Small intestine (tissue), 7 donors: ENCODE data around the gene AUNIP. TPM values are rescaled to one million over a fixed set of nuclear protein-coding genes. Genes with fewer than 3 reads are reported as not detected.

Experiments
- DNase-seq, 2 donors: peaks; one replicate each; pipeline versions ENCODE4 v3.0.0 to v3.0.0-alpha.2; 2013
- FAIRE-seq: peaks from 2 replicates; lab custom pipeline; 2012; peaks lifted over from hg19 to GRCh38; lab: Jason Lieb, UNC
- H3K27ac ChIP-seq, 3 donors: one replicate each; pipeline ENCODE4 v1.5.1; 2013; ENCODE audit warnings: low read length in 2 of 3, mild to moderate bottlenecking in 2 of 3, control low read depth in 1 of 3, inconsistent platforms in 1 of 3, low read depth in 1 of 3, moderate library complexity in 1 of 3
- H3K27me3 ChIP-seq, 3 donors: one replicate each; pipeline ENCODE4 v1.6.1; 2013; ENCODE audit warnings: low read length in 3 of 3, inconsistent platforms in 1 of 3; ENCODE audit not compliant: control insufficient read depth in 3 of 3, insufficient read depth in 3 of 3
- H3K36me3 ChIP-seq, 3 donors: one replicate each; pipeline ENCODE4 v1.6.1; 2013; ENCODE audit warnings: low read length in 3 of 3, inconsistent platforms in 1 of 3, low read depth in 1 of 3, mild to moderate bottlenecking in 1 of 3, moderate library complexity in 1 of 3; ENCODE audit not compliant: control insufficient read depth in 3 of 3, insufficient read depth in 2 of 3
- H3K4me1 ChIP-seq, 3 donors: one replicate each; pipeline ENCODE4 v1.6.1; 2013; ENCODE audit warnings: low read length in 2 of 3, inconsistent platforms in 1 of 3, low read depth in 1 of 3, mild to moderate bottlenecking in 1 of 3, moderate library complexity in 1 of 3; ENCODE audit not compliant: control insufficient read depth in 3 of 3, insufficient read depth in 2 of 3
- H3K4me3 ChIP-seq, 3 donors: one replicate each; pipeline ENCODE4 v1.5.1; 2013; ENCODE audit warnings: low read length in 3 of 3, control low read depth in 1 of 3, inconsistent platforms in 1 of 3, low read depth in 1 of 3, mild to moderate bottlenecking in 1 of 3, moderate library complexity in 1 of 3
- H3K9me3 ChIP-seq, 2 donors: one replicate each; pipeline ENCODE4 v1.6.1; 2013; ENCODE audit warnings: low read depth in 1 of 2, low read length in 1 of 2; ENCODE audit not compliant: control insufficient read depth in 2 of 2, insufficient read depth in 1 of 2
- WGBS, 3 donors: extraction: QIAGEN DNeasy Blood & Tissue Kit; methylation state at CpG; one replicate each; pipeline ENCODE4 v1.1.7; 2013; 5-methylcytosine and 5-hydroxymethylcytosine counted together
- polyA plus RNA-seq, 4 donors: library from polyadenylated mRNA; stranded (reverse) in 3 of 4; unstranded in 1 of 4; fragments of 200-250 nt in 3 of 4; fragments of 120-200 nt in 1 of 4; gene quantifications; one replicate each; pipeline versions ENCODE4 v1.2.1 to v1.2.3, GENCODE V29; 2013
- donor health status: healthy with polysubstance abuse.
- donor health status: control.
- donor health status: control.
- donor health status: Bipolar disorder and iron deficiency.
- donor health status: healthy.

Gene AUNIP
- polyA plus RNA-seq, 4 donors = 0.67 to 3.2 (median 1.9) TPM; not detected in 1

DNA sequence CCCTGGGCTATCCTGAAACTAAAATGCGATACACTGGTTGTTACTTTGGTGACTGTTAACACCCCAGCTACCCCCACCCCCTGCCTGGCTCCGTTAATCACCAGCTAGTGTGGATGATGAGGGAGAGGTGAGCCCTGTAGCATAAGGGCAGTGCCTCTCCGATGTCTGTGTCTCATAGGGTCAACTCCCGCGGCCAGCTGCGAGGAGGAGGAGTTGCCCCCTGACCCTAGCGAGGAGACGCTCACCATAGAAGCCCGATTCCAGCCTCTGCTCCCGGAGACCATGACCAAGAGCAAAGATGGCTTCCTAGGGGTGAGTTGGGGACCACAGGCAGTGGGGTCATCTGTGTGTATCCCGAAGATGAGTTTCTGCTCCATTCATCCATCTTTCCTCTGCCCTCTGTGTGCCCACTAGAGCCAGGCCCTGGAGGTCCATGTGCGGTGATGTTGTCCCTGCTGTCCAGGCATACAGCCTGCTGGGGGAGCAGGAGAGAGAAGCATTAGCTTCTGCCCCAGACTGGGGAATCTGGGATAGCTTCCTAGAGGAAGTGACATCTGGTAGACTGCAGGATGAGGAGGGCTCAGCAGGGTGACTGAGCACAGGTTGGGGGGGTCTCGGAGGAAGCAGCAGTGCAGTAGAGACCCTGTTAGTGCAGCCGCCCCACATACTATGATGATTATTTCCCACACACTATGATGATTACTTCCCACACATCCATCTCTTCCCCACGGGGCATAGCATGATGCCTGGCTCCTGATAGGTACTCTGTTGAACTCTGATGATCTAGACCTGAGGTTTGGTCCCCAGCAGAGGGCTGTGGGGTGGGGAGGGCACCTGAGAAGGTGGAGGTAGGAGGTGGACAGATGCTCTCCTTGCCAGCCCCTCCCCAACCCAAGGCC lies 54.0 kb downstream of the AUNIP start:
- H3K4me1 ChIP-seq = peaks cover 2 to 17% (median 5%) of the 10 kb centered on the region in 3 donors
- no peaks in the 10 kb centered on the region for H3K27me3 ChIP-seq
- WGBS, 3 donors = 86 to 95% (median 93%) methylated on average over 15 of the region's 15 CpGs
- H3K36me3 ChIP-seq = peaks cover 0 to 69% (median 2%) of the 10 kb centered on the region in 3 donors
- peak overlapping the region in 1 of 3 donors; percentile 5 for H3K27ac ChIP-seq
- no peaks in the 10 kb centered on the region for H3K9me3 ChIP-seq
- DNase-seq = no peak
- no peak overlapping the region for H3K4me3 ChIP-seq
- FAIRE-seq = no peak

DNA sequence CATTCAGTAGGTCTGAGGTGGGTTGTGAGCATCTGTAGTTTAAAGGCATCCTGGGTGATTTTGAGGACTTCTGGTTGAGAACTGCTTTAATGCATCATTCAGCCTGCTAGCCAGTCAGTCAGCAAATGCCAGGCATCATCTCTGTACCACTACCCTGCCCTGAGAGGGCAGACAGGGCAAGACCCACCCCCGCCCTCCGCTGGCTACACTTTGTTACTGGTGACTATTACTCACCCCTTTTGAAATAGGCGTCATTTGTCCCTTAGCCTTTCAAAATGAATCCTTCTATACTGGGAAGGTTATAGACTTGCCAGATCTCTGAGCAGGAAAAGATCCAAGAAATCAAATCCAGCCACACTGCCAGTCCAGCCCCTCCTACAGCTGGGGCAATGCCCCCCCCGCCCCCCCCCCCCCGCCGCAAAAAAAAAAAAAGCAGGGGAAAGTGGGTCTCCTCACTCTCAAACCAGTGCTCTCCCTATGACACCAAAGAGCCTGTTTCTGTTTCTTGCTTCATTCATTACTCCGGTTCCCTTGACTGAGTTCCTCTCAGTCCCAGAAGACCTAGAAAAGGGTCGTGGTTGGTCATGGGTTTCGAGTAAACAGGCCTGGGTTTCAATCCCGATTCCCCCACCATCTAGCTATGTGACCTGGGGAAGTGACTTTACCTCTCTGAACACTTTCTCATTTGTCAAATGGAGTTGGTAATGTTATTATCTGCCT lies 54.9 kb downstream of the AUNIP start:
- H3K36me3 ChIP-seq = peaks cover 0 to 60% (median 2%) of the 10 kb centered on the region in 3 donors
- 72 to 78% (median 77%) methylated on average over 10 of the region's 10 CpGs for WGBS, 3 donors
- no peaks in the 10 kb centered on the region for H3K27me3 ChIP-seq
- H3K4me1 ChIP-seq = peaks cover 2 to 21% (median 5%) of the 10 kb centered on the region in 3 donors
- DNase-seq (no peak), FAIRE-seq (no peak)
- H3K4me3 ChIP-seq = no peak overlapping the region
- H3K9me3 ChIP-seq = no peaks in the 10 kb centered on the region
- H3K27ac ChIP-seq = peak overlapping the region in 1 of 3 donors; percentile 3

- Histone ChIP-seq H3K4me3 (no peak overlapping the region), H3K36me3 (peaks cover 0 to 50% (median 2%) of the 10 kb centered on the region in 3 donors), H3K27ac (no peak overlapping the region), H3K9me3 (no peaks in the 10 kb centered on the region), H3K27me3 (no peaks in the 10 kb centered on the region), H3K4me1 (peaks cover 2 to 31% (median 5%) of the 10 kb centered on the region in 3 donors)
- DNase-seq = no peak
- WGBS, 3 donors = 94 to 100% (median 96%) methylated on average over 1 of the region's 1 CpG
- no peak for FAIRE-seq
Measured at GRCh38 chr1:25803368-25803767, 55.9 kb downstream of the AUNIP start.

DNA sequence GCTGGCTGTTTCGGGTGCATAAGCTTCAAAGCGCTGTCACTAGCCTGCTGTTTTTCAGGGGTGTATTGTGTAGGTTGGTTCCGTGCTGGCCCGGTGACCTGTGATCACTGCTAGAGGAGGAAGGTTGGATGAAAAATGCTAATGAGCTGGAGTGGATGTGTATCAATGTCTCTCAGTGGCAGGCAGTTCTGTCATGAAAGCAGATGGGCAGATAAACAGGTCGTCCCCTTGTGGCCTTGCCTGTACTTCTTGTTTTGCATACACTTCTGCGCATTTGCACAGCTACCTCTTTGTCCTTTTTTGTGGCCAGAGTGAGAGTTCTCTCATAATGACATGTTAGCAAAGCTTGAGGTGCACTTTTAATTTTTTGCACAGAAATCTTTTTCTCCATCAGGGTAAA lies 56.3 kb downstream of the AUNIP start:
- FAIRE-seq (no peak), DNase-seq (no peak)
- Histone ChIP-seq H3K36me3 (peaks cover 0 to 46% (median 2%) of the 10 kb centered on the region in 3 donors), H3K4me1 (peaks cover 2 to 34% (median 5%) of the 10 kb centered on the region in 3 donors), H3K27me3 (no peaks in the 10 kb centered on the region), H3K27ac (no peak overlapping the region), H3K9me3 (no peaks in the 10 kb centered on the region), H3K4me3 (no peak overlapping the region)
- WGBS, 3 donors = 54 to 74% (median 59%) methylated on average over 6 of the region's 6 CpGs

DNA sequence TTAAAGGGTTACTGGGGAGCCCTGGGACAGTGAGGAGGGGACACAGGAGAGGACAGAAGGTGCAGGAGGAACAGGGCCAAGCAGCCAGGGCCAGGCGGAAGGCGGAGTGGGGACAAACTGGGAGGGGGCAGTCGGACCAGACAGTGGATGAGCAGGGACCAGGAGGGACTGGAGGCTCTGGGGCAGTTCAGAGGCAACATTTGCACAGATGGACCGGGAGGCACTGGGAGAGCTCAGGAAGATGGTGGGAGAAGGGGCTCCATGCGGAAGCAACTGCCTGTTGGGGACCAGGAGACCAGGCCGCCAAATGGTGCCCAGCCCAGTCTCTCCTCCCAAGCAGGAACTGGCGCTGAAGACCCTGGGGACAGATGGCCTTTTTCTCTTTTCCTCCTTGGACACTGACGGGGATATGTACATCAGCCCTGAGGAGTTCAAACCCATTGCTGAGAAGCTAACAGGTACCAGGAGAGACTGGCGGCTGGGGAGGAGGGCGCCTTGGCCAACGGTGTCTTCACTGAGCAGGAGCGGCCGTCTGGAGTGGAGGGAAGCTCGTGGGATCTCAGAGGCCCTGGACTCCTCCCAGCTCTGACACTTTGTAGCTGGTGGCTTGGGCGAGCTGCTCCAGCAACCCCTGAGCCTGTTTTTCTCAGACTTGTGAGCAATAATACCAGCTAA lies 58.4 kb downstream of the AUNIP start:
- Histone ChIP-seq H3K9me3 (no peaks in the 10 kb centered on the region), H3K4me3 (peak overlapping the region; percentile 62 to 76 (median 64)), H3K36me3 (peaks cover 0 to 26% (median 0%) of the 10 kb centered on the region in 3 donors), H3K27me3 (no peaks in the 10 kb centered on the region), H3K27ac (peak overlapping the region in 2 of 3 donors; percentile 23 to 24), H3K4me1 (peaks cover 2 to 38% (median 5%) of the 10 kb centered on the region in 3 donors)
- FAIRE-seq = no peak
- DNase-seq = peak in 1 of 2 donors; percentile 58
- WGBS, 3 donors = 49 to 68% (median 52%) methylated on average over 15 of the region's 15 CpGs

DNA sequence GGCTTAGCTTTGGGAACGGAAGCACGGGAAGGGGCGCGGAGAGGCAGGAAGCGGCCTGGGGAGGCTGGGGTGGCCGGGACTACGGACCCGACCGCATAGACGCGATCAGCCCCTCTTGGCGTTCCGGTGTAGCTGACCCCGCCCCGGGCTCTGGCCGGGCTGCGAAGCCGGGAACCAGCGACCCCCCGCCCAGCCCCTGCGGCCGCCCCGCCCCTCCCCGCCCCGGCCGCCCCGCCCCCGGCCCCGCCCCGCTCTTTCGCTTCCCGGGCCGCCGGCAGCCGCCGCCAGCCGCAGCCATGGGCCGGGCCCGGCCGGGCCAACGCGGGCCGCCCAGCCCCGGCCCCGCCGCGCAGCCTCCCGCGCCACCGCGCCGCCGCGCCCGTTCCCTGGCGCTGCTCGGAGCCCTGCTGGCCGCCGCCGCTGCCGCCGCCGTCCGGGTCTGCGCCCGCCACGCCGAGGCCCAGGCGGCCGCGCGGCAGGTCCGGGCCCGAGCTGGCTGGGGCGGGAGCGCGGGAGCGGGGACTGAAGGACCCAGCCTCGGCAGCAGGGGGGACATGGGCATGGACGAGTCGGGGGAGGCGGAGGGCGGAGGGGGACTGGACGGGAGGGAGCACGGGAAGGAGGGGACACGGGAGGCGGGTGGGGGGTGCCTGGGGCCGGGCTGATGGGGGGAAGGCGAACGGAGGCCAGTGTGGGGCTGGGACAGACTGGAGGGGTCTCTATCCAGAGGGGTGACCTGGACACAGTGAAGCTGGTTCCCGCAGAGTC lies 59.1 kb downstream of the AUNIP start, which contains the start of gene SELENON:
Gene SELENON (plus strand): TSS at position 259 of the 768 bp plus-strand sequence. CDS start 38 bp downstream, at position 297.
- Histone ChIP-seq H3K4me1 (peaks cover 2 to 43% (median 5%) of the 10 kb centered on the region in 3 donors), H3K27me3 (no peaks in the 10 kb centered on the region), H3K4me3 (peak within 1 kb of the TSS; percentile 62 to 76 (median 64)), H3K9me3 (no peaks in the 10 kb centered on the region), H3K36me3 (peaks cover 0 to 19% (median 0%) of the 10 kb centered on the region in 3 donors), H3K27ac (peak within 1 kb of the TSS; percentile 37 to 75 (median 55))
- FAIRE-seq = no peak
- peak; percentile 33 to 71 for DNase-seq
- 0 to 3% (median 1%) methylated on average over 19 to 91 of the region's 91 CpGs for WGBS, 3 donors

GRCh38 chr1:25799352-25799934 lies 59.8 kb downstream of the AUNIP start:
- Histone ChIP-seq H3K27ac (peak overlapping the region; percentile 37 to 75 (median 55)), H3K9me3 (no peaks in the 10 kb centered on the region), H3K27me3 (no peaks in the 10 kb centered on the region), H3K4me3 (peak overlapping the region; percentile 42 to 76 (median 64)), H3K4me1 (peaks cover 2 to 50% (median 5%) of the 10 kb centered on the region in 3 donors), H3K36me3 (peaks cover 0 to 14% (median 0%) of the 10 kb centered on the region in 3 donors)
- 19 to 36% (median 25%) methylated on average over 12 of the region's 12 CpGs for WGBS, 3 donors
- no peak for DNase-seq
- FAIRE-seq = no peak
